ENCODE results near the gene HEXD. TPM values are rescaled to one million over a fixed set of nuclear protein-coding genes. Genes with fewer than 3 reads are reported as not detected.
A peak's percentile ranks its signal among the peaks of the same experiment; 100 is the strongest.

HEXD gene
- total RNA-seq, 1 donor from 2014 or later: 12.5 TPM

DNA sequence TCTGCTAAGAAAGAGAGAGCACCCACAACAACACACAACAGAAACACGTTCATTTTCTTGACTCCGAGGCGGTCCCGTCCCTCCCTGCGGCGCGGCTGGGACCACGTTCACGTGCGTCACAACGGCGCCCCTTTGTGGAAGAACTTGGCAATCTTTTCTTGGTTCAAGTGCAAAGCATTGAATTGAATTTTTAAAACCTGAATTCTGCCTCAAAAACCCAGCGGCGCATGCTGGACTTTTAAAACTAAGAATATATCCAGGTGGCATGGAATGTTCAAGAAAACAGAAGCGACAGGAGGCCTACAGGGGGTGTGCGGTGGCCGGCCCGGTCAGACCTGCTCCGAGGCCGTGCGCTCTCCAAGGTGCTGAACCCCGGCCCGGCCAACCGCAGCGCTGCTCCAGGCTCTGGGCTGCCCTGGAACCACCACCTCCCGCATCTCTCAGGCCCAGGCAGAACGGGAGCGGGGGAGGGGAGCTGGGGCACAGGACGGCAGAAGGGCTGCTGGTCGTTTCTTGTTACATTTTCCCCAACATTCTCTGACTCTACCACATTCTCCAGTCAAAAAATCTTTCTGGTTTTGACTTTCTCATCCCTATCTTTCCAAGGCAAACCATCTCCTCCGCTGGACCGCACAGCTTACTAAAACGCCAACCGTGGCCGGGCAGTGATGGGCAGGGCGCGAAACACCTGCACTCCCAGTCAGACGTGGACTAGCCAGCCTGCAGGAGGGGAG lies 3.4 kb upstream of the HEXD start:
- peak; percentile 74 for DNase-seq (ENCODE audit: low spot score)

GRCh38 chr17:82415336-82415735 lies 2.8 kb upstream of the HEXD start:
- no peak for DNase-seq (ENCODE audit: low spot score)

- DNase-seq (ENCODE audit: low spot score): no peak
Measured at GRCh38 chr17:82415786-82416185, 2.4 kb upstream of the HEXD start.

- no peak for DNase-seq (ENCODE audit: low spot score)
Measured at GRCh38 chr17:82416264-82416663, 1.9 kb upstream of the HEXD start.

DNA sequence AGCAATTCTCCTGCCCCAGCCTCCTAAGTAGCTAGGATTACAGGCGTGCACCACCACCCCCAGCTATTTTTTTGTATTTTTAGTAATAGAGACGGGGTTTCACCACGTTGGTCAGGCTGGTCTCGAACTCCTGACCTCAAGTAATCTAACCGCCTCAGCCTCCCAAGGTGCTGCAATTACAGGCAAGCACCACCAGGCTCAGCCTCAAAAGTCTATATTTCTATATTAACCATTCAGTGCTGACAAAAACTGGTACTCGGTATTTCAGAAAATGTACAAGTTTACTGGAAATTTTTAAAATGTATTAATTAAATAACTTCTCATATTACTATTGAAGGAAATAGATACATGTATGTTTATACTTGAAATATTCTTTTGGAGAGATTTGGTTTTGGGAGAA lies 1.4 kb upstream of the HEXD start:
- DNase-seq (ENCODE audit: low spot score): no peak

DNA sequence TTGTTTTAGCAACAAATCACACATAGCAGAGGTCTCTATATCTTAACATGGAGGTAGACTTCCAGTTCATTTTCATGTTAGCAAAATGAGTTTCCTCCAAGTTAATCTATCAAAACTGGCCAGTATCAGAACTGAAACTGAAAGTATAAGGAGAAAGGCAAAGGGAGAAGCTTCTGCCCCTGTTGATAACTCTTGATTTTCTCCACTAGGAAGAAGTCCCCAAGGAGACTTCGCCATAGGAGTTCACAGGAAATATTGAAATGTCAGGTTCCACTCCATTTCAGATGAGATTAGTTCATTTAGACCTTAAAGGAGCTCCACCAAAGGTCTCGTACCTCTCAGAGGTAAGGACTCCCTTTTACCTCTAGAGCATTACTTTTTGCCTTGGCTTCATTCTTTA lies 1.4 kb downstream of the HEXD start:
- DNase-seq (ENCODE audit: low spot score): no peak

DNA sequence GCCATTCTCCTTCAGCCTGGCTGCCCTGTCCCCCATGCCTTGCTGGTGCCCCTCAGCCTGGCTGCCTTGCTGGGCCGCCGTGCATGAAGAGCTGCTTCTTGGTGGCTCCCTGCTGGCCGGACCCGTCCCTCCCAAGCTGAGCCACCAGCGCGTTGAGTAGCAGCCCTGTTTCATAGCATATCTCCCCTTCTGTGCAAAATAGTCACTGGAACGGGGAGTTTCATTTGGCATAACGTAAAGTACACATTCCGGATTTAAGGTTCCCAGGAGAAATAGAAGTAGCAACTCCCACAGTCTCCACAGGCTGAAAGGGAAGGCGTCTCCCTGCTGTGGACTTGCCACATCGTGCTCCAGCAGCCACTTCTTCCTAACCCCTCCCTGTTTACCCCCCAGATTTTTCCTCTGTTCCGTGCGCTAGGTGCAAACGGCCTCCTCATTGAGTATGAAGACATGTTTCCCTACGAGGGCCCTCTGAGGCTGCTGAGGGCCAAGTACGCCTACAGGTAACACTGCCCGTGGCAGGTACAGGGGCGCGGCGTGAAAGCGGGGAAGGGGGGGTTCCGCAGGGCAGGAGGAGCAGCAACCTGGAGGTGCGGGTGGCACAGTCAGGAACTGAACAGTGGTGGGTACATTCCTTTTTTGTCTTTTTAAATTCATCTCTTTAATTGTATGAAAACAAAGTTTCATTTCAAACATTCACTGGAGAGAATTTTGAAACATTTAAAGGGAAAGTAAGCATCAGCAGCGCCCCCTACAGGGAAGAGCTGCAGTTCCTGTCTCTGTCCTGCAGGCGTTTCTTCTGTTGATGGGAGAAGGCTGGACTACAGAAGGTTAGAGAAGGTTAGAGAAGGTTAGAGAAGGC lies 6.1 kb downstream of the HEXD start:
- DNase-seq (ENCODE audit: low spot score): no peak

DNA sequence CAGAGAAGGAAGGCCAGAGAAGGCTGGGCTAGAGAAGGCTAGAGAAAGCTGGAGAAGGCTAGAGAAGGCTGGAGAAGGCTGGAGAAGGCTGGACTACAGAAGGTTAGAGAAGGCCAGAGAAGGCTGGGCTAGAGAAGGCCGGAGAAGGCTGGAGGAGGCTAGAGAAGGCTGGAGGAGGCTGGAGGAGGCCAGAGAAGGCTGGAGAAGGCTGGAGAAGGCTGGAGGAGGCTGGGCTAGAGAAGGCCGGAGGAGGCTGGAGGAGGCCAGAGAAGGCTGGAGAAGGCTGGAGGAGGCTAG lies 6.7 kb downstream of the HEXD start:
- DNase-seq (ENCODE audit: low spot score): no peak

DNA sequence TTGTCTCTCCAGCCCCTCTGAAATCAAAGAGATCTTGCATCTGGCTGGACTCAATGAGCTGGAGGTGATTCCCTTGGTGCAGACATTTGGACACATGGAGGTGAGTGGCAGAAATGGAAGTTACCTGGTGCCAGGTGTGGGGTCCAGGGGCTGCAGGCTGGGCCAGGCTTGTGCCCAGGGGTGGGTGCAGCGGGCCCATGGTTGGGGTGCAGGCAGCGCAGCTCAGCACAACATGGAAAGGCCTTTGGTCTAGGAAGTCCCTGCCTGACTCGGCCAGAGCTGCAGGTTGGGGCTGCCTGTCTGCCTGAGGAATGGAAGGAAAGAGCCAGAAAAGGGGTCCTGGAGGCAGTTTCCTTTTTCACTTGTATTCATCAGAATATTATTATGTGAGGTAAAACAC lies 10.4 kb downstream of the HEXD start:
- DNase-seq (ENCODE audit: low spot score): no peak

GRCh38 chr17:82429824-82430223 lies 11.7 kb downstream of the HEXD start:
- no peak for DNase-seq (ENCODE audit: low spot score)

DNA sequence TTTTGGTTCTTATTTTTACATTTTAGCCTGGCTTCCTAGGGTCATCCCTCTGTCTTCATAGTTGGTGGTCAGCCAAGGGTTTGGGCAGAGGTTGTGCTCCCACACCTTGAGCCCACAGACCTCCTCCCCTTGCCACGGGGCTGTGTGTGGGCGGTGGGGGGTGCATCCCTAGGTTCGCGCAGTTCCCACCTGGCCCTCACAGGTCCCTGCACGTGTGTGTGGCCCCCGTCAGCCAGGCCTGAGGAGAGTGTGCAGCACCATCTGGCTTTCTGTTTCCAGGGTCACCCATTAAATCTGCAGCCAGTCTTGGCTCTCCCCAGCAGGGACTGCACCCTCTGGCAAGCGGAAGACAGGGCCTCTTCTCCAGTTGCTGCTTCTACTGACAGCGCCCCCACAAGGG lies 13.9 kb downstream of the HEXD start:
- DNase-seq (ENCODE audit: low spot score): no peak

DNA sequence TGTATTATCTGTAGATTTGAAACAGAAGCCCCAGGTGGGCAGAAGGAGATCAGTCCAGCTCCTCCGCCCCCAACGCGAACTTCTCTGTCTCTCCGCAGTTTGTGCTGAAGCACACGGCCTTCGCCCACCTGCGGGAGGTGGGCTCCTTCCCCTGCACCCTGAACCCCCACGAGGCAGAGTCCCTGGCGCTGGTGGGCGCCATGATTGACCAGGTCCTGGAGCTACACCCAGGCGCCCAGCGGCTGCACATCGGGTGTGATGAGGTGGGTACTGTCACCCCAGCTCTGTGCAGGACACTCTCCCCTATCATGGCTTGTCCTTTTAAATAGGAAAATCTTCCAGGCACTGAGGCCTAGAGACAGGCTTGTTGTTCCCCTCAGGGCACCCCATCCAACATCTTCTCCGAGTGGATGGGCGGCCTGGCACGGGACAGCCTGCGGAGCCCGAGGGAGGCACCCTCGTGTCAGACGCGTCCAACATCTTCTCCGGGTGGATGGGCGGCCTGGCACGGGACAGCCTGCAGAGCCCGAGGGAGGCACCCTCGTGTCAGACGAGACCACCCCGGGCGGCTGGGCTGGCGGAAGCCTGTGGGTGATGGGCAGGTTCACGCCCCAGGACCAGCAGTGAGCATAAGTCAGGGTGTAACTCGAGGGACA lies 15.5 kb downstream of the HEXD start:
- no peak for DNase-seq (ENCODE audit: low spot score)

DNA sequence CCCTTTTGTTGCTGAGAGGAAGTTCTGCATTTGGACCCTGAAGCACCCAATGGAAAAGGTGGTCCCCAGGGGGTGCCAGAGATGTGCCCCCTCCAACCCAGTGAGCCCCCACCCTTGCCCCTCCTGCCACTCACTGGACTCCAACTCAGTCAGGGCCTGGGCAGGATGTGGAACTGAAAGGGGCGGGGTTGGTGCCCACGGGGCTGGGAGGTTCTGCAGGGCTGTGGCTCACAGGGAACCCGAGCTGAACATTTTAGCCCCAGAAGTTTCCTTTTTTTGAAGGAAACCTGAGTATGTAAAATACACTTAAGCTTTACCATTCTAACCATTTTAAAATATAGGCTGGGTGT lies 16.0 kb downstream of the HEXD start:
- no peak for DNase-seq (ENCODE audit: low spot score)

- no peak for DNase-seq (ENCODE audit: low spot score)
Measured at GRCh38 chr17:82435103-82435502, 17.0 kb downstream of the HEXD start.

DNA sequence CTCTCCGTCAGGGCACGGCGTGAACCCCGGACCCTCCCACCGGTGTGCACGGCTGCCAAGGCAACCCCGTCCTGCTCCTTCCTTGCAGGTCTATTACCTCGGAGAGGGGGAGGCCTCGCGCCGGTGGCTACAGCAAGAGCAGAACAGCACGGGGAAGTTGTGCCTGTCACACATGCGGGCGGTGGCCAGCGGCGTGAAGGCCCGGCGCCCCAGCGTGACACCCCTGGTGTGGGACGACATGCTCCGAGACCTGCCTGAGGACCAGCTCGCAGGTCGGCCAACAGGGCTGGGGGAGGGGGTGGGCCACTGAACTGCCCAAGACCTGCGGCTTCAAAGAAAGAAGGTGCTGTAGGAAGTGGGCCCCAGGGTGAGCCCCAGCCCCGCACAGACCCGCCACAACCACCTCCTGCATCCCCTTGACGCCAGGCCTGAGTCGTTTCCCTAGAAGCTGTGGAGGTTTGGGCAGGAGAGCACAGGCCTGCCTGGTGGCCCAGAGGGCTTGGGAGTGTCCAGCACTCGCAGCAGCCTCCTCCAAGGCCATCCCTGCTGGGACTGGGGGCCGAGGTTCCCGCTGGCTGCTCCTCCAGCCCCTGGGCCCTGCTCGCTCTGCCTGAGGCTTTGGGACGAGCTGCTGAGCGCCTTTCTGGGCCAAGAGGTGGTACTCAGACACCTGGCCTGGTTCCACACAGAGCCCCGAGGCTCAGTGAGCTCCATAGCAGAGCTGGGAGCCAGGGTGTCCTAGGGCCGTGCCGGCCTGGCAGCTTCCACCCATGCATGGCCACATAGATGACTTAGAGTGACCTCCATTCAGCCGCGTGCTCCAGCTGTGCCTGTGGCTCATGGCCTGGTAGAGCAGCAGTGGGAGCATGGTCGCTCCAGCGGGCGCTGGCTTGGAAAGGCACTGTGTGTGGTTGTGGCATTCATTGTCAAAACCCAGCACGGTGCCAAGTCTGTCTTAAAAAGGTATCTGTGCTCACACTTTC lies 17.7 kb downstream of the HEXD start:
- DNase-seq (ENCODE audit: low spot score): no peak

DNA sequence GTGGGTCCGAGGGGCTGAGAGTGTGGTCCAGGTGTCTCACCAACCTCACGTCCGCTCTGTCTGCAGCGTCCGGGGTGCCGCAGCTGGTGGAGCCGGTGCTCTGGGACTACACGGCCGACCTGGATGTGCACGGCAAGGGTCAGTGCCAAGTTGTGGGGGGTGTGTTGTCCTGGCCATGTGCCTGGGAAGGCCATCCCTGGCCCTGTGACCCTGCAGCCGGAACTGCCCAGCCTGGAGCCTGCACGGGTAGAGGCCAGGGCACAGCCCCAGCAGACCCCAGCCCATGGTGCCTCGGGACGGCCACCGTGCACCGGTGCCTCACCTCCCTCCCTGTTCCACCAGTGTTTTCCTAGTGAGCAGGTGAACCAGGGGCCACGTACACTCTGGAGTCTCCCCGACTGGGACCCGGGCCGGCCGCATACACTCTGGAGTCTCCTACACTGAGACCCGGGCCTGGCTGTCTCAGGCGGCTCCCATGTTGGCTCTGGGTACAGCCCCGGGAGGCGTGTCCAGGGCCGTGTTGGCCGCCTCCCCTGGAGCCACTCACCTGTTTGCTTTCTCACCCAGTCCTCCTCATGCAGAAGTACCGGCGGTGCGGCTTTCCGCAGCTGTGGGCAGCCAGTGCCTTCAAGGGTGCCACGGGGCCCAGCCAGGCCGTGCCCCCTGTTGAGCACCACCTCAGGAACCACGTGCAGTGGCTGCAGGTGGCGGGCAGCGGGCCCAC lies 18.6 kb downstream of the HEXD start:
- DNase-seq (ENCODE audit: low spot score): no peak

GRCh38 chr17:82437325-82437668 lies 19.1 kb downstream of the HEXD start:
- no peak for DNase-seq (ENCODE audit: low spot score)

- no peak for DNase-seq (ENCODE audit: low spot score)
Measured at GRCh38 chr17:82438401-82439193, 20.4 kb downstream of the HEXD start.

DNA sequence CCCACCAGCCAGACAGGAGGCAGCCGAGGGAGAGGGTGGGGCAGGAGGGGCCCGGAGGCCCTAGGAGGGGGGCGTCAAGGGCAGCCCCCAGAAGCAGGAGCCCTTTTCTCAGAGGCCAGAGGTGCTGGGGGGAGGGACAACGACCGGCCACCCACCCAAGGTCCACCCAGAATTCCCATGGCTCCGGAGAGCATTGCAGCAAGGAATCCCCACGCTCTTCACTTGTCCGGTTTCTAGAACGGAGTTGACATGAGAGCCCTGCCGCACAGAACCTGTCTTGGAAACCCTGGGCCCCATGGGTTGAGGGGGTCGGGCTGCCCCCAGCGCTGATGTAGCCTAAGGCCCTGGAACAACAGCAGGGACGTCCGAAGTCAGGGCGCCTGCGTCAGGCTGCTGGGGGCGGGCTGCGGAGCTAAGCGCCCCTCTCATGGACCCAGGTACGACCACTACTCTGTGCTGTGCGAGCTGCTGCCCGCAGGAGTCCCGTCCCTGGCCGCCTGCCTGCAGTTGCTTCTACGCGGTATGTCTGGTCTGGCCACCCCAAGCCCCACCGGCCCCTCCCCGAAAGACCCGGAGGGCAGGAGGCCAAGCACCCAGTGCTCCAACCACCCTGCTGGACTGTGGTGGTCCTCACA lies 21.2 kb downstream of the HEXD start:
- no peak for DNase-seq (ENCODE audit: low spot score)

DNA sequence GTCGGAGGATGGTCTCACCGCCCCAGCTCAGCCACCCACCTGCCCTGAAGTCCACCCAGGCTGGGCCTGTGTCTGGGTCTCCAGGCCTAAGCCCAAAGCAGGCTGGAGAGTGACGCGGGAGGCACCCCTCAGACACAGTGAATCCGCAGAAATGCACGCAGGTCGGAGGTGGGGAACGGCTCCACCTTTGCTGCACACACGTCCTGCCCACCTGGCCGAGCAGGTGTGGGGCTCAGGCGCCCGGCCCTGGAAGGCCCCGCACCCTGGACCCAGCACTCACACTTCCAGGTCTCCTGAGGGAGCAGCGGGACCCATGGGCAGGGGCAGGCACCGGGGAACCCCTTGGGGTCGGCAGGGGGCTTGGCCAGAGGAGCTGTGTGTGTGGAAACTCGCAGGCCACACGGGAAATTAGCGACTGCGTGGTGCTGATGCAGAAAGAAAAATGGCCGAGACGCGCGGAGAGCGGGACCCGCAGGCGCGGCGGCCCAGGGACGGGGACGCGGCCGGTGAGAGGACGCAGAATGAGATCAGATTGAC lies 21.8 kb downstream of the HEXD start:
- no peak for DNase-seq (ENCODE audit: low spot score)

Measured in umbilical cord (tissue), 2 donors.